Measurements from ENCODE around the gene FAM32A.

The FAM32A gene

DNA sequence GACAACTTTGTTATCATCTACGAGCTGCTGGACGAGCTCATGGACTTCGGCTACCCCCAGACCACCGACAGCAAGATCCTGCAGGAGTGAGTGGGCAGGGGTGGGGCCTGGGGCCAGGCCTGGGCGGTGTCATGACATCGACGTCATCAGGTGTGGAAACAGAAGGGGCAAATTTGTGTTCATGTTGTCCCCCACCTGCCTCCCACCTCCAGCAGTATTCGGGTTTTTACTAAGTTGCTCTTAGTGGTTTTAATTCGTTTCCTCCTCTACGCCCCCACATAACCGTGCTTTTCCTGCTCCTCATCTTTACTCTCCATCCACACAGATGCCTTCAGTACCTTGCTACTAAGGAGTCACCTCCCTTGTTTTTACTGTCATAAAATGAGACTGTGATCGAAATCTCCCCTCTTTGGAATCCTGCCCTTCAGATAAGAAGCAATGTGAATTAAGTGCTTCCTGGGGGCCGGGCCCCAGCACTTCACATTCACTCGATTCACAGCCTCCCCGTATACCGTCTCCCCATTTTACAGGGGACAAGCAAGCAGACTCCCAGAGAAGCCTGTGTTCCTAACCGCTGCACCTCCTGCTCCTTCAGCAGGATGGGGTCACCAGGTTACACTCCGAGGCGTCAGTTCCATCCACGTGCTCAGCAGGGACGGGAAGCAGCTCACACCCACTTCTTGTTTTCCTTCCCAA is 23.0 kb downstream of the FAM32A start:
- no peak overlapping the region for H3K27ac ChIP-seq
- TF ChIP-seq, protein P1, sequence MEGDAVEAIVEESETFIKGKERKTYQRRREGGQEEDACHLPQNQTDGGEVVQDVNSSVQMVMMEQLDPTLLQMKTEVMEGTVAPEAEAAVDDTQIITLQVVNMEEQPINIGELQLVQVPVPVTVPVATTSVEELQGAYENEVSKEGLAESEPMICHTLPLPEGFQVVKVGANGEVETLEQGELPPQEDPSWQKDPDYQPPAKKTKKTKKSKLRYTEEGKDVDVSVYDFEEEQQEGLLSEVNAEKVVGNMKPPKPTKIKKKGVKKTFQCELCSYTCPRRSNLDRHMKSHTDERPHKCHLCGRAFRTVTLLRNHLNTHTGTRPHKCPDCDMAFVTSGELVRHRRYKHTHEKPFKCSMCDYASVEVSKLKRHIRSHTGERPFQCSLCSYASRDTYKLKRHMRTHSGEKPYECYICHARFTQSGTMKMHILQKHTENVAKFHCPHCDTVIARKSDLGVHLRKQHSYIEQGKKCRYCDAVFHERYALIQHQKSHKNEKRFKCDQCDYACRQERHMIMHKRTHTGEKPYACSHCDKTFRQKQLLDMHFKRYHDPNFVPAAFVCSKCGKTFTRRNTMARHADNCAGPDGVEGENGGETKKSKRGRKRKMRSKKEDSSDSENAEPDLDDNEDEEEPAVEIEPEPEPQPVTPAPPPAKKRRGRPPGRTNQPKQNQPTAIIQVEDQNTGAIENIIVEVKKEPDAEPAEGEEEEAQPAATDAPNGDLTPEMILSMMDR (IDR thresholded peaks at IDR 0.05), result no peak
- no peak for TF ChIP-seq ZFX (IDR thresholded peaks at IDR 0.05; ENCODE audit: borderline replicate concordance)

DNA sequence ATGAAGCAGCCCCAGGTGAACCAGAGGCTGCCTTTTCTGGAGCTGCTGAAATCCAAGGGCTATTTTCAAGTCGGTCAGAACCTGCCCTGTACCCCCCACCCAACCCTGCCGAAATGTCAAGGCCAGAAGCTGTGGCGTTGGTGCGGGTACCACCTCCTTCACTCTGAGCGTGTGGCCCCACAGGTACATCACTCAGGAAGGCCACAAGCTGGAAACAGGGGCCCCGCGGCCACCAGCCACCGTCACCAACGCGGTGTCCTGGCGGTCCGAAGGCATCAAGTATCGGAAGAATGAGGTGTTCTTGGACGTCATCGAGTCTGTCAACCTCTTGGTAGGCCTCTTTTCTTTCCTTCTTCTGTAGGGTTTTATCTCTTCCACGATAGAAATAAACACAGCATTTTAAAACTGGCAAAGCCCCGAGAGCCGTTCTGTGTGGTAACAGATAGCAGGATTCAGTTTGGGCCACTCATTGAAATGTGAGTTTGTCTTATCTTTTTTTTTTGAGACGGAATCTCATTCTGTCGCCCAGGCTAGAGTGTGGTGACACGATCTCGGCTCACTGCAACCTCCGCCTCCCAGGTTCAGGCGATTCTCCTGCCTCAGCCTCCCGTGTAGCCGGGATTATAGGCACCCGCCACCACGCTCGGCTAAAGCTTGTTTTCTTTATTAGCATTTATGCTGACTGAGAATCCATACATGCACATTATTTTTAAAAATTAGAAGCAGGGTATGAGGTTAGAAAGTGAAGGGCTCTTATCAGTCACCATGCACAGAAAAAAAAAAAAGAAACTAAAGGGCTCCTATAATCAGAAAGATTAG is 23.8 kb downstream of the FAM32A start:
- H3K27ac ChIP-seq, result no peak overlapping the region
- TF ChIP-seq ZFX (IDR thresholded peaks at IDR 0.05; ENCODE audit: borderline replicate concordance), result no peak
- TF ChIP-seq, protein P1 (IDR thresholded peaks at IDR 0.05), result no peak

DNA sequence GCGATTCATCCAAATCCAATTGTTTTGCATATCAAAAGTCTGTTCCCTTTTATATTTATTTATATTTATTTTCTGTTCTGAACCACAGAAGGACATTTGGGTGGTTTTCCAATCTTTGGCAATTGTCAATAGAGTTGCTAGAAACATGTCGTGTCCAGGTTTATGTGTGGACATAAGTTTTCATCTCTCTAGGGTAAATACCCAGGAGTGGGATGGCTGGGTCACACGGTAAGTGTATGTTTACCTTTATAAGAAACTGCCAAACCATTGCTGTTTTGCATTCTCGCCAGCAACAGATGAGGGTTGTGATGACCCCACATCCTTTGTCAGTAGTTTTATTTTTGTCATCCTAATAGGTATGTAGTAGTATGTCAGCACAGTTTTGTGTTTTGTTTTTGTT is 25.0 kb downstream of the FAM32A start:
- no peak overlapping the region for H3K27ac ChIP-seq
- TF ChIP-seq, protein P1 (IDR thresholded peaks at IDR 0.05), result no peak
- TF ChIP-seq ZFX (IDR thresholded peaks at IDR 0.05; ENCODE audit: borderline replicate concordance), result no peak

DNA sequence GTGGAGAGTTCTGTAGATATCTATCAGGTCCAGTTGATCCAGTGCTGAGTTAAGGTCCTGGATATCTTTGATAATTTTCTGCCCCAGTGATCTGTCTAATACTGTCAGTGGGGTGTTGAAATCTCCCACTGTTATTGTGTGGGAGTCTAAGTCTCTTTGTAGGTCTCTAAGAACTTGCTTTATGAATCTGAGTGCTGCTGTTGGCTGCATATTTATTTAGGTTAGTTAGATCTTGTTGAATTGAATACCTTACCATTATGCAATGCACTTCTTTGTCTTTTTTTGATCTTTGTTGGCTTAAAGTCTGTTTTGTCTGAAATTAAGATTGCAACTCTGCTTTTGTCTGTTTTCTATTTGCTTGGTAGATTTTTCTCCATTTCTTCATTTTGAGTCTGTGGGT is 27.9 kb downstream of the FAM32A start:
- no peak for TF ChIP-seq ZFX (IDR thresholded peaks at IDR 0.05; ENCODE audit: borderline replicate concordance)
- TF ChIP-seq, protein P1 (IDR thresholded peaks at IDR 0.05), result no peak
- H3K27ac ChIP-seq, result no peak overlapping the region

DNA sequence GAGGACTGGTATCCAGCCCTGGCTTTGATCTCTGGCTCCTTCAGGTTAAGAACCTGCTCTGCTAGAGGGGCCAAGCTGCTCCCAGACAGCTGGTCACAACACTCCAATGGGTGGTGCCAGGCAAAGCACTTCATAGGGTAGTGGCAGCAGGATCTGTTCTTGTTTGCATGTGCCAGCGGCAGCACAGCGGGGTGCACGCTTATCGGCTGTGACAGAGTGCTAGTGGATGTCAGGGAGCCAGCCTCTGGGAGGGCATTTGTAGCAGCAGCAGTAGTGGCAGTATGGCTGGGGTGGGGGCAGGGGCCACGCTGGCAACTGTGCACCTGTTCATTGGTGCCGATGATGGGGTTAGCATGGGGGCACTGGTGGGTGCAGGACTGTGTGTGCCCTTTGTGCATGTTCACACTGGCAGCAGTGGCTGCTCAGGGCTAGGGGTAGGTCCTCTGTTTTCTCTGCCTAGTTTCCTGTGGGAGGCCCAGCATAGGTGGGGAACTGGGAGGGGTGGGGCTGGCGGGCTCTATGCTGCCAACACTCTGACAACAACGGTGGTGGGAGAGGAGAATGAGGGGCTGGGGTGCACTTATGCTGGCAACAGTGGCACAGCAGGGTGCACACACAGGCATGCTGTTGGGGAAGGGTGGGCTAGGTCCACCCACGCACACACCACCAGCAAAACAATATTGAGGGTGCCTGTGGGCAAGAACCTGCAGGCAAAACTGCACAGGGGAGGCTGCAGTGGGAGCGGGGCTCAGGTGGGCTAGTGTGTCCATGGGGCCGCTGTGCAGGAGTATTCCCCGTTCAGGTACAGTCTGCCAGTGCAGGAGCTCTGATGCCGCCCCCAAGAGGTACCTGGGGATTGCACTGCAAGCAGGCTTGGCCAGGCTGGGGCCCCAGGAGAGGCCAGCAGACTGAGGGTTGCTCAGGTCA is 31.8 kb downstream of the FAM32A start:
- H3K27ac ChIP-seq, result no peak overlapping the region
- TF ChIP-seq, protein P1 (IDR thresholded peaks at IDR 0.05), result no peak
- no peak for TF ChIP-seq ZFX (IDR thresholded peaks at IDR 0.05; ENCODE audit: borderline replicate concordance)

DNA sequence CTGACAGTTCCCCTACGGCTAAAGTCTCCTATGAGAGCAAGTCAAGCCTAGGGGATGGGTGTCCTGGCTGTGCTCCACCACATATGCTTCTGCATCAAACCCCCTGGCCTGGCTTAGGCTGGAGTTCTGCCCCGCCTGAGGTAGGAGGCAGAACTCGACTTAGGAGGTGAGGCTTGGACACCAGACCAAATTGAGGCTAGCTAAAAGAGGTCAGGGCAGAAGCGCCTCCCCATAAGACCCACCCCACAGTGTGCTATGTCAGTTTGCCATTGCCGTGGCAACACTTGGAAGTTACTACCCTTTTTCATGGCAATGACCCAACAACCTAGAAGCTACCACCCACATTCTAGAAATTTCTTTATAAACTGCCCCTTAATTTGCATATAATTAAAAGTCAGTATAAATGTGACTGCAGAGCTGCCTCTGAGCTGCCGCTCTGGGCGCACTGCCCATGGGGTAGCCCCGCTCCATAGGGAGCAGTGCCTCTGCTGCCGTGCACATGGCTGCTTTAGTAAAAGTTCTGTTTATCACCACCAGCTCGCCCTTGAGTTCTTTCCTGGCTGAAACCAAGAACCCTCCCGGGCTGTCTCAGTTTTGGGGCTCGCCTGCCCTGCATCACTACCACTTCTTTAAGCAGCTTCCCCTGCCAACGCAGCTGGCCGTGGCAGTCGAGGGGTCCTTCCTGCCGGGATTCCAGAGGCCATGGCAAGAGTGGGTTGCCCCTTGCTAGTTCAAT is 32.7 kb downstream of the FAM32A start:
- TF ChIP-seq, protein P1 (IDR thresholded peaks at IDR 0.05), result no peak
- no peak for TF ChIP-seq ZFX (IDR thresholded peaks at IDR 0.05; ENCODE audit: borderline replicate concordance)
- no peak overlapping the region for H3K27ac ChIP-seq

Measured in 22Rv1 (cell line).